ENCODE measurements around the gene PTMA.

Gene PTMA

DNA sequence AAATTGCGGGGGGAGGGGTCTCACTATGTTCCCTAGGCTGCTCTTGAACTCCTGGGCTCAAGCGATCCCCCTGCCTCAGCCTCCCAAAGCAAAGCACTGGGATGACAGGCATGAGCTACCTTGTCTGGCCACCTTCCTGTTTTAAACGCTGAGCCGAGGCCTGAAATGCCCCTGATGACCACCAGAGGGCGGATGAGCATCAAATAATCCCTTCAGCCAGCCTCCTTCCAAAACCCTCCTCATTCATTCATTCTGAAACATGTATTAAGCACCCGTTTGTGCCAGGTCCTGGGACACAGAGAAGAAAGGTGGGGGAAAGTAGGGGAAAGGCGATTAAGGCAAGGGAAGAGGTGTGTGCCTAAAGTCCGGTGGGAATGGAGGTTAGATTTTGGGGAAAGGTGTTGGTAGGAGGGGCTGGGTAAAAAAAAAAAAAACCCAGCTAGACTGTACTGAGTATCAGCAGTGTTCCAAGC is 30.7 kb upstream of the PTMA start:
- TF ChIP-seq BACH2 (CRISPR knock-in tag; IDR thresholded peaks at IDR 0.05; ENCODE audit: borderline replicate concordance), result no peak
- TF ChIP-seq ZNF70 (CRISPR knock-in tag; IDR thresholded peaks at IDR 0.05), result no peak
- no peak for TF ChIP-seq CREB5 (CRISPR knock-in tag; IDR thresholded peaks at IDR 0.05; ENCODE audit: low read depth)
- no peak for TF ChIP-seq GLIS3 (CRISPR knock-in tag; IDR thresholded peaks at IDR 0.05)
- no peak for TF ChIP-seq ZFP30 (CRISPR knock-in tag; IDR thresholded peaks at IDR 0.05)
- TF ChIP-seq, protein P1, sequence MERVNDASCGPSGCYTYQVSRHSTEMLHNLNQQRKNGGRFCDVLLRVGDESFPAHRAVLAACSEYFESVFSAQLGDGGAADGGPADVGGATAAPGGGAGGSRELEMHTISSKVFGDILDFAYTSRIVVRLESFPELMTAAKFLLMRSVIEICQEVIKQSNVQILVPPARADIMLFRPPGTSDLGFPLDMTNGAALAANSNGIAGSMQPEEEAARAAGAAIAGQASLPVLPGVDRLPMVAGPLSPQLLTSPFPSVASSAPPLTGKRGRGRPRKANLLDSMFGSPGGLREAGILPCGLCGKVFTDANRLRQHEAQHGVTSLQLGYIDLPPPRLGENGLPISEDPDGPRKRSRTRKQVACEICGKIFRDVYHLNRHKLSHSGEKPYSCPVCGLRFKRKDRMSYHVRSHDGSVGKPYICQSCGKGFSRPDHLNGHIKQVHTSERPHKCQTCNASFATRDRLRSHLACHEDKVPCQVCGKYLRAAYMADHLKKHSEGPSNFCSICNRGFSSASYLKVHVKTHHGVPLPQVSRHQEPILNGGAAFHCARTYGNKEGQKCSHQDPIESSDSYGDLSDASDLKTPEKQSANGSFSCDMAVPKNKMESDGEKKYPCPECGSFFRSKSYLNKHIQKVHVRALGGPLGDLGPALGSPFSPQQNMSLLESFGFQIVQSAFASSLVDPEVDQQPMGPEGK (CRISPR knock-in tag; IDR thresholded peaks at IDR 0.05; ENCODE audit: borderline replicate concordance), result no peak
- no peak for TF ChIP-seq ZNF8 (CRISPR knock-in tag; IDR thresholded peaks at IDR 0.05)
- no peak for TF ChIP-seq PPARA (CRISPR knock-in tag; IDR thresholded peaks at IDR 0.05; ENCODE audit: borderline replicate concordance)
- TF ChIP-seq ESRRG (CRISPR knock-in tag; IDR thresholded peaks at IDR 0.05), result no peak
- no peak for TF ChIP-seq CSDC2 (CRISPR knock-in tag; IDR thresholded peaks at IDR 0.05)
- no peak for TF ChIP-seq SNAI2 (CRISPR knock-in tag; IDR thresholded peaks at IDR 0.05)
- no peak for TF ChIP-seq POU6F1 (CRISPR knock-in tag; IDR thresholded peaks at IDR 0.05; ENCODE audit: borderline replicate concordance, low read depth)
- no peak for TF ChIP-seq TCF4 (CRISPR knock-in tag; IDR thresholded peaks at IDR 0.05; ENCODE audit: borderline replicate concordance)
- TF ChIP-seq, protein P2, sequence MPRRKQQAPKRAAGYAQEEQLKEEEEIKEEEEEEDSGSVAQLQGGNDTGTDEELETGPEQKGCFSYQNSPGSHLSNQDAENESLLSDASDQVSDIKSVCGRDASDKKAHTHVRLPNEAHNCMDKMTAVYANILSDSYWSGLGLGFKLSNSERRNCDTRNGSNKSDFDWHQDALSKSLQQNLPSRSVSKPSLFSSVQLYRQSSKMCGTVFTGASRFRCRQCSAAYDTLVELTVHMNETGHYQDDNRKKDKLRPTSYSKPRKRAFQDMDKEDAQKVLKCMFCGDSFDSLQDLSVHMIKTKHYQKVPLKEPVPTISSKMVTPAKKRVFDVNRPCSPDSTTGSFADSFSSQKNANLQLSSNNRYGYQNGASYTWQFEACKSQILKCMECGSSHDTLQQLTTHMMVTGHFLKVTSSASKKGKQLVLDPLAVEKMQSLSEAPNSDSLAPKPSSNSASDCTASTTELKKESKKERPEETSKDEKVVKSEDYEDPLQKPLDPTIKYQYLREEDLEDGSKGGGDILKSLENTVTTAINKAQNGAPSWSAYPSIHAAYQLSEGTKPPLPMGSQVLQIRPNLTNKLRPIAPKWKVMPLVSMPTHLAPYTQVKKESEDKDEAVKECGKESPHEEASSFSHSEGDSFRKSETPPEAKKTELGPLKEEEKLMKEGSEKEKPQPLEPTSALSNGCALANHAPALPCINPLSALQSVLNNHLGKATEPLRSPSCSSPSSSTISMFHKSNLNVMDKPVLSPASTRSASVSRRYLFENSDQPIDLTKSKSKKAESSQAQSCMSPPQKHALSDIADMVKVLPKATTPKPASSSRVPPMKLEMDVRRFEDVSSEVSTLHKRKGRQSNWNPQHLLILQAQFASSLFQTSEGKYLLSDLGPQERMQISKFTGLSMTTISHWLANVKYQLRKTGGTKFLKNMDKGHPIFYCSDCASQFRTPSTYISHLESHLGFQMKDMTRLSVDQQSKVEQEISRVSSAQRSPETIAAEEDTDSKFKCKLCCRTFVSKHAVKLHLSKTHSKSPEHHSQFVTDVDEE (CRISPR knock-in tag; IDR thresholded peaks at IDR 0.05), result no peak
- TF ChIP-seq, protein P3, sequence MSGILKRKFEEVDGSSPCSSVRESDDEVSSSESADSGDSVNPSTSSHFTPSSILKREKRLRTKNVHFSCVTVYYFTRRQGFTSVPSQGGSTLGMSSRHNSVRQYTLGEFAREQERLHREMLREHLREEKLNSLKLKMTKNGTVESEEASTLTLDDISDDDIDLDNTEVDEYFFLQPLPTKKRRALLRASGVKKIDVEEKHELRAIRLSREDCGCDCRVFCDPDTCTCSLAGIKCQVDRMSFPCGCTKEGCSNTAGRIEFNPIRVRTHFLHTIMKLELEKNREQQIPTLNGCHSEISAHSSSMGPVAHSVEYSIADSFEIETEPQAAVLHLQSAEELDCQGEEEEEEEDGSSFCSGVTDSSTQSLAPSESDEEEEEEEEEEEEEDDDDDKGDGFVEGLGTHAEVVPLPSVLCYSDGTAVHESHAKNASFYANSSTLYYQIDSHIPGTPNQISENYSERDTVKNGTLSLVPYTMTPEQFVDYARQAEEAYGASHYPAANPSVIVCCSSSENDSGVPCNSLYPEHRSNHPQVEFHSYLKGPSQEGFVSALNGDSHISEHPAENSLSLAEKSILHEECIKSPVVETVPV (CRISPR knock-in tag; IDR thresholded peaks at IDR 0.05), result no peak
- ATAC-seq, result peak; percentile 61

- no peak for ATAC-seq
- TF ChIP-seq TCF4 (CRISPR knock-in tag; IDR thresholded peaks at IDR 0.05; ENCODE audit: borderline replicate concordance) (no peak), SNAI2 (CRISPR knock-in tag; IDR thresholded peaks at IDR 0.05) (no peak), ESRRG (CRISPR knock-in tag; IDR thresholded peaks at IDR 0.05) (no peak), ARNTL (CRISPR knock-in tag; IDR thresholded peaks at IDR 0.05; ENCODE audit: borderline replicate concordance, low read depth) (no peak), ZNF70 (CRISPR knock-in tag; IDR thresholded peaks at IDR 0.05) (no peak), ZFP3 (CRISPR knock-in tag; IDR thresholded peaks at IDR 0.05) (no peak), PPARA (CRISPR knock-in tag; IDR thresholded peaks at IDR 0.05; ENCODE audit: borderline replicate concordance) (no peak), ZNF565 (CRISPR knock-in tag; conservative IDR thresholded peaks at IDR 0.05; ENCODE audit: low read depth) (no peak), ZFP30 (CRISPR knock-in tag; IDR thresholded peaks at IDR 0.05) (no peak), TOX (CRISPR knock-in tag; IDR thresholded peaks at IDR 0.05; ENCODE audit: borderline replicate concordance) (no peak), CSDC2 (CRISPR knock-in tag; IDR thresholded peaks at IDR 0.05) (no peak)
- TF ChIP-seq, protein P2 (CRISPR knock-in tag; IDR thresholded peaks at IDR 0.05), result no peak
Observed at GRCh38 chr2:231679908-231680284, 28.4 kb upstream of the PTMA start.
